HEK293 (cell line): ENCODE results near the gene CSNK1A1.
A peak's percentile ranks its signal among the peaks of the same experiment; 100 is the strongest.

Source experiments
- CTCF ChIA-PET: fragments of 350-600 bp; formaldehyde crosslinking; extraction: SDS; loops from one replicate; lab custom pipeline; 2021; ENCODE audit warnings: antibody characterized with exemption; lab: Yijun Ruan, JAX
- POLR2A ChIA-PET: fragments of 300-600 bp; formaldehyde crosslinking; extraction: SDS; loops from one replicate; lab custom pipeline; 2020; ENCODE audit warnings: antibody characterized with exemption, inconsistent platforms; lab: Yijun Ruan, JAX
- H3K27ac ChIP-seq: fragments of 200-500 bp; sonication (Bioruptor generic); 2 replicates; pipeline ENCODE4 v1.5.1; 2014; ENCODE audit warnings: low read depth, low read length, control low read depth, inconsistent platforms; ENCODE audit errors: extremely low read depth
- H3K36me3 ChIP-seq, 2 experiments: fragments of 200-500 bp in 1 of 2; sonication (Bioruptor generic) in 1 of 2; 1 replicate in 1 of 2; 2 replicates in 1 of 2; pipeline ENCODE4 v1.5.1; 2014 to 2017; ENCODE audit warnings: inconsistent platforms in 2 of 2, low read length in 2 of 2; ENCODE audit not compliant: control insufficient read depth in 2 of 2, insufficient read depth in 1 of 2
- H3K4me1 ChIP-seq: fragments of 200-500 bp; sonication (Bioruptor generic); 2 replicates; pipeline ENCODE4 v1.5.1; 2014; ENCODE audit warnings: mild to moderate bottlenecking, low read length, inconsistent platforms; ENCODE audit not compliant: control insufficient read depth, insufficient read depth
- H3K4me3 ChIP-seq: 2 replicates; pipeline ENCODE4 v1.5.1; 2011; ENCODE audit warnings: low read depth, mild to moderate bottlenecking, control low read depth, low read length, moderate library complexity
- H3K9me3 ChIP-seq: fragments of 200-500 bp; sonication (Bioruptor generic); 2 replicates; pipeline ENCODE4 v1.5.1; 2014; ENCODE audit warnings: low read depth, low read length, inconsistent platforms; ENCODE audit not compliant: control insufficient read depth, insufficient read depth
- CTCF ChIP-seq: fragments of 450-650 bp; formaldehyde crosslinking; IDR thresholded peaks from 2 replicates; pipeline ENCODE4 v1.5.1; 2016; ENCODE audit warnings: missing biosample characterization, missing genetic modification characterization
- FEZF1 ChIP-seq: fragments of 450-650 bp; formaldehyde crosslinking; IDR thresholded peaks from 2 replicates; pipeline ENCODE4 v1.5.1; 2016; ENCODE audit warnings: missing biosample characterization, missing genetic modification characterization
- OVOL3 ChIP-seq: fragments of 450-650 bp; formaldehyde crosslinking; IDR thresholded peaks from 2 replicates; pipeline ENCODE4 v1.5.1; 2016; ENCODE audit warnings: missing biosample characterization, missing genetic modification characterization
- PRDM1 ChIP-seq: fragments of 450-650 bp; formaldehyde crosslinking; IDR thresholded peaks from 2 replicates; pipeline ENCODE4; 2016; ENCODE audit warnings: missing biosample characterization, missing genetic modification characterization
- REPIN1 ChIP-seq: fragments of 450-650 bp; formaldehyde crosslinking; IDR thresholded peaks from 2 replicates; pipeline ENCODE4 v1.5.1; 2017; ENCODE audit warnings: missing biosample characterization, missing genetic modification characterization, low read depth
- REST ChIP-seq: fragments of 450-650 bp; formaldehyde crosslinking; IDR thresholded peaks from 2 replicates; pipeline ENCODE4 v1.5.1; 2016; ENCODE audit warnings: missing biosample characterization, missing genetic modification characterization
- SP7 ChIP-seq: fragments of 450-650 bp; formaldehyde crosslinking; IDR thresholded peaks from 2 replicates; pipeline ENCODE4 v1.5.1; 2016; ENCODE audit warnings: missing biosample characterization, missing genetic modification characterization
- ZBTB1 ChIP-seq: fragments of 450-650 bp; formaldehyde crosslinking; IDR thresholded peaks from 2 replicates; pipeline ENCODE4 v1.5.1; 2016; ENCODE audit warnings: missing biosample characterization, missing genetic modification characterization
- ZBTB8A ChIP-seq: fragments of 450-650 bp; formaldehyde crosslinking; IDR thresholded peaks from 2 replicates; pipeline ENCODE4 v1.5.1; 2016; ENCODE audit warnings: missing biosample characterization, missing genetic modification characterization
- ZEB2 ChIP-seq: fragments of 450-650 bp; formaldehyde crosslinking; IDR thresholded peaks from 2 replicates; pipeline ENCODE4 v1.5.1; 2016; ENCODE audit warnings: missing biosample characterization, missing genetic modification characterization
- ZNF114 ChIP-seq: fragments of 450-650 bp; formaldehyde crosslinking; IDR thresholded peaks from 2 replicates; pipeline ENCODE4 v1.5.0; 2017; ENCODE audit warnings: missing biosample characterization, missing genetic modification characterization
- ZNF140 ChIP-seq: fragments of 450-650 bp; formaldehyde crosslinking; IDR thresholded peaks from 2 replicates; pipeline ENCODE4 v1.5.1; 2016; ENCODE audit warnings: missing biosample characterization, missing genetic modification characterization
- ZNF174 ChIP-seq: fragments of 450-650 bp; formaldehyde crosslinking; IDR thresholded peaks from 2 replicates; pipeline ENCODE4 v1.5.0; 2017; ENCODE audit warnings: missing biosample characterization, mild to moderate bottlenecking, missing genetic modification characterization
- ZNF19 ChIP-seq: fragments of 450-650 bp; formaldehyde crosslinking; IDR thresholded peaks from 2 replicates; pipeline ENCODE4; 2016; ENCODE audit warnings: missing biosample characterization, missing genetic modification characterization, low read depth
- ZNF214 ChIP-seq: fragments of 450-650 bp; formaldehyde crosslinking; IDR thresholded peaks from 2 replicates; pipeline ENCODE4 v1.5.1; 2017; ENCODE audit warnings: missing biosample characterization, mild to moderate bottlenecking, missing genetic modification characterization, borderline replicate concordance
- ZNF24 ChIP-seq: fragments of 450-650 bp; formaldehyde crosslinking; IDR thresholded peaks from 2 replicates; pipeline ENCODE4 v1.5.1; 2016; ENCODE audit warnings: missing biosample characterization, missing genetic modification characterization
- ZNF266 ChIP-seq: fragments of 450-650 bp; formaldehyde crosslinking; IDR thresholded peaks from 2 replicates; pipeline ENCODE4 v1.5.1; 2016; ENCODE audit warnings: missing biosample characterization, missing genetic modification characterization, low read depth
- ZNF311 ChIP-seq: fragments of 450-650 bp; formaldehyde crosslinking; IDR thresholded peaks from 2 replicates; pipeline ENCODE4 v1.5.1; 2017; ENCODE audit warnings: missing biosample characterization, missing genetic modification characterization, borderline replicate concordance
- ZNF366 ChIP-seq: fragments of 450-650 bp; formaldehyde crosslinking; conservative IDR thresholded peaks from 2 replicates; pipeline ENCODE4 v1.5.1; 2016; ENCODE audit warnings: missing biosample characterization, missing genetic modification characterization
- ZNF404 ChIP-seq: fragments of 450-650 bp; formaldehyde crosslinking; IDR thresholded peaks from 2 replicates; pipeline ENCODE4 v1.5.1; 2017; ENCODE audit warnings: missing biosample characterization, missing genetic modification characterization
- ZNF423 ChIP-seq: fragments of 450-650 bp; formaldehyde crosslinking; IDR thresholded peaks from 2 replicates; pipeline ENCODE4 v1.5.1; 2016; ENCODE audit warnings: missing biosample characterization, missing genetic modification characterization
- ZNF529 ChIP-seq: fragments of 450-650 bp; formaldehyde crosslinking; IDR thresholded peaks from 2 replicates; pipeline ENCODE4 v1.5.1; 2017; ENCODE audit warnings: missing genetic modification characterization, missing biosample characterization; ENCODE audit not compliant: insufficient replicate concordance
- ZNF544 ChIP-seq: fragments of 450-650 bp; formaldehyde crosslinking; IDR thresholded peaks from 2 replicates; pipeline ENCODE4 v1.5.0; 2017; ENCODE audit warnings: missing biosample characterization, missing genetic modification characterization
- ZNF621 ChIP-seq: fragments of 450-650 bp; formaldehyde crosslinking; IDR thresholded peaks from 2 replicates; pipeline ENCODE4 v1.5.1; 2017; ENCODE audit warnings: missing biosample characterization, missing genetic modification characterization
- ZNF626 ChIP-seq: fragments of 450-650 bp; sonication (Bioruptor Pico); formaldehyde crosslinking; IDR thresholded peaks from 2 replicates; pipeline ENCODE4 v1.5.1; 2018; ENCODE audit warnings: missing biosample characterization, missing genetic modification characterization, inconsistent platforms
- ZNF645 ChIP-seq: fragments of 450-650 bp; formaldehyde crosslinking; IDR thresholded peaks from 2 replicates; pipeline ENCODE4; 2016; ENCODE audit warnings: missing biosample characterization, missing genetic modification characterization

CSNK1A1 gene

GRCh38 chr5:149486726-149487635, 64.3 kb downstream of the CSNK1A1 start:
- TF ChIP-seq ZNF423 (tag by site-specific recombination) (no peak), PRDM1 (tag by site-specific recombination) (peak; percentile 71), FEZF1 (tag by site-specific recombination) (peak; percentile 68), ZNF24 (tag by site-specific recombination) (0 out of 2 replicates have a peak, but pooled peaks have one; percentile 15)
- no peaks in the 10 kb centered on the region; a peak in 1 of 3 replicates for H3K36me3 ChIP-seq
- ChIA-PET POLR2A (interaction anchor here (0.6 kb wide), 1 partner anchor 13 kb away, joined by 5 read pairs; no protein-coding TSS in a partner anchor), CTCF (interaction anchor here (0.6 to 1.8 kb wide), 3 partner anchors 38 to 44 kb away, joined by 3 to 6 read pairs (median 4); no protein-coding TSS in a partner anchor)
- H3K27ac ChIP-seq, result no peak overlapping the region
- no peaks in the 10 kb centered on the region for H3K9me3 ChIP-seq
- H3K4me3 ChIP-seq, result no peak overlapping the region
- H3K4me1 ChIP-seq, result peaks cover 15% of the 10 kb centered on the region

GRCh38 chr5:149485655-149486615, 65.3 kb downstream of the CSNK1A1 start:
- Histone ChIP-seq H3K27ac (no peak overlapping the region), H3K4me1 (peaks cover 15% of the 10 kb centered on the region), H3K9me3 (no peaks in the 10 kb centered on the region), H3K36me3 (no peaks in the 10 kb centered on the region; a peak in 1 of 3 replicates), H3K4me3 (no peak overlapping the region)
- POLR2A ChIA-PET, result interaction anchor here (1.1 to 1.2 kb wide), 2 partner anchors 20 to 40 kb away, joined by 3 read pairs; no protein-coding TSS in a partner anchor
- CTCF ChIA-PET, result interaction anchor here (1.0 to 1.8 kb wide), 3 partner anchors 30 to 43 kb away, joined by 4 to 6 read pairs (median 4); no protein-coding TSS in a partner anchor
- TF ChIP-seq ZNF626 (tag by site-specific recombination), result no peak
- TF ChIP-seq ZNF266 (tag by site-specific recombination), result no peak
- TF ChIP-seq ZBTB8A (tag by site-specific recombination), result peak; percentile 42; the same call in 1 of the 2 replicates
- TF ChIP-seq SP7 (tag by site-specific recombination), result peak; percentile 46; the same call in 1 of the 2 replicates
- TF ChIP-seq ZNF114 (tag by site-specific recombination), result no peak
- TF ChIP-seq FEZF1 (tag by site-specific recombination), result peak; percentile 63
- TF ChIP-seq ZNF311 (tag by site-specific recombination), result no peak
- TF ChIP-seq ZNF544, result no peak
- TF ChIP-seq ZBTB1 (tag by site-specific recombination), result no peak
- TF ChIP-seq ZNF645 (tag by site-specific recombination), result no peak
- TF ChIP-seq ZNF174 (tag by site-specific recombination), result no peak
- no peak for TF ChIP-seq OVOL3 (tag by site-specific recombination)
- TF ChIP-seq ZNF366 (tag by site-specific recombination), result peak; percentile 53; the same call in 1 of the 2 replicates
- TF ChIP-seq ZNF404, result no peak
- no peak for TF ChIP-seq ZNF529 (tag by site-specific recombination)
- no peak for TF ChIP-seq REST (tag by site-specific recombination)
- TF ChIP-seq ZNF140 (tag by site-specific recombination), result no peak
- no peak for TF ChIP-seq ZNF19
- TF ChIP-seq REPIN1 (tag by site-specific recombination), result no peak
- TF ChIP-seq ZNF621 (tag by site-specific recombination), result no peak
- TF ChIP-seq ZNF214 (tag by site-specific recombination), result no peak
- TF ChIP-seq ZEB2 (tag by site-specific recombination), result peak; percentile 46
- TF ChIP-seq CTCF (tag by site-specific recombination), result no peak
